Fibroblast of mammary gland (primary cell): ENCODE results near the gene DYRK1A.
A peak's percentile ranks its signal among the peaks of the same experiment; 100 is the strongest.

Source experiments
- DNase-seq: peaks from one replicate; pipeline ENCODE4 v3.0.0-alpha.2; 2010; ENCODE audit warnings: low read depth
- H3K4me3 ChIP-seq: 2 replicates; pipeline ENCODE4 v1.5.1; 2011; ENCODE audit warnings: low read depth, mild to moderate bottlenecking, low read length, moderate library complexity; ENCODE audit not compliant: control insufficient read depth
- TF ChIP-seq, protein P1 (sequence below): conservative IDR thresholded peaks from 2 replicates; pipeline ENCODE4 v1.5.1; 2011; ENCODE audit warnings: low read depth, low read length, inconsistent platforms; ENCODE audit not compliant: control insufficient read depth, insufficient read depth

DYRK1A gene

DNA sequence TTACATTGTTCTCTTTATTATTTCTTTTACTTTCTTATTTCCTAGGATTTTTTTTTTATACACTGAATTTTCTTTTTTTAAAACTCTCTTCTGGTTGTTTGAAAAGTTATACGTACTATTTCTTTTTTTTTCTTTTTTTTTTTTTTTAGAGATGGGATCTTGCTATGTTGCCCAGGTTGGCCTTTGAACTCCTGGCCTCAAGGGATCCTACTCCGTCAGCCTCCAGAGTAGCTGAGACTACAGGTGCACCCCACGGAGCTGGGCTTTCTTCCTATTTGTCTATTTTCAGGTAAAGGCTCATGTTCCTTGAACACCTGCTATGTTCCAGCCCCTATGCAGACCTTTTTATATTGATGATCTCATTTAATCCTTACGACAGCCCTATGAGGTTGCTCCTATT is 29.4 kb upstream of the DYRK1A start:
- no peak overlapping the region for H3K4me3 ChIP-seq
- no peak for DNase-seq
- TF ChIP-seq, protein P1, sequence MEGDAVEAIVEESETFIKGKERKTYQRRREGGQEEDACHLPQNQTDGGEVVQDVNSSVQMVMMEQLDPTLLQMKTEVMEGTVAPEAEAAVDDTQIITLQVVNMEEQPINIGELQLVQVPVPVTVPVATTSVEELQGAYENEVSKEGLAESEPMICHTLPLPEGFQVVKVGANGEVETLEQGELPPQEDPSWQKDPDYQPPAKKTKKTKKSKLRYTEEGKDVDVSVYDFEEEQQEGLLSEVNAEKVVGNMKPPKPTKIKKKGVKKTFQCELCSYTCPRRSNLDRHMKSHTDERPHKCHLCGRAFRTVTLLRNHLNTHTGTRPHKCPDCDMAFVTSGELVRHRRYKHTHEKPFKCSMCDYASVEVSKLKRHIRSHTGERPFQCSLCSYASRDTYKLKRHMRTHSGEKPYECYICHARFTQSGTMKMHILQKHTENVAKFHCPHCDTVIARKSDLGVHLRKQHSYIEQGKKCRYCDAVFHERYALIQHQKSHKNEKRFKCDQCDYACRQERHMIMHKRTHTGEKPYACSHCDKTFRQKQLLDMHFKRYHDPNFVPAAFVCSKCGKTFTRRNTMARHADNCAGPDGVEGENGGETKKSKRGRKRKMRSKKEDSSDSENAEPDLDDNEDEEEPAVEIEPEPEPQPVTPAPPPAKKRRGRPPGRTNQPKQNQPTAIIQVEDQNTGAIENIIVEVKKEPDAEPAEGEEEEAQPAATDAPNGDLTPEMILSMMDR = no peak

DNA sequence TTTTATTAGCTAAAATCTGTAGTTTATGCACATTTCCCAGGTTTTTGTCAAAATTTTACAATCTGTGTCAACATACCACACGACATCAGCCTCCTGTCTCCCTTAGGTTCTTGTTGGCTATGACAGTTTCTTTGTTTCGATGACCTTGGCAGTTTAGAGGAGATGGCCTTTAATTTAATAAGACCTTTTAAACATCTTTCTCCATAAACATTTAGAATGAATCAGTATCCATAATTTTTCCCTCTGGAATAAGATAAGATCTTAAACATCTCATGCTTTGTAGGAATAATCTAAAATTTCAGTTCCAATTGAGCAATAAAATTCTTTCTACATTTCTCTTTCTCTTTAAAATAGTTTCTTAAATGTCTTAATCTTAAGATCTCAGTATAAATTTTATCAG is 28.7 kb upstream of the DYRK1A start:
- TF ChIP-seq, protein P1 = no peak
- no peak overlapping the region for H3K4me3 ChIP-seq
- DNase-seq = no peak

DNA sequence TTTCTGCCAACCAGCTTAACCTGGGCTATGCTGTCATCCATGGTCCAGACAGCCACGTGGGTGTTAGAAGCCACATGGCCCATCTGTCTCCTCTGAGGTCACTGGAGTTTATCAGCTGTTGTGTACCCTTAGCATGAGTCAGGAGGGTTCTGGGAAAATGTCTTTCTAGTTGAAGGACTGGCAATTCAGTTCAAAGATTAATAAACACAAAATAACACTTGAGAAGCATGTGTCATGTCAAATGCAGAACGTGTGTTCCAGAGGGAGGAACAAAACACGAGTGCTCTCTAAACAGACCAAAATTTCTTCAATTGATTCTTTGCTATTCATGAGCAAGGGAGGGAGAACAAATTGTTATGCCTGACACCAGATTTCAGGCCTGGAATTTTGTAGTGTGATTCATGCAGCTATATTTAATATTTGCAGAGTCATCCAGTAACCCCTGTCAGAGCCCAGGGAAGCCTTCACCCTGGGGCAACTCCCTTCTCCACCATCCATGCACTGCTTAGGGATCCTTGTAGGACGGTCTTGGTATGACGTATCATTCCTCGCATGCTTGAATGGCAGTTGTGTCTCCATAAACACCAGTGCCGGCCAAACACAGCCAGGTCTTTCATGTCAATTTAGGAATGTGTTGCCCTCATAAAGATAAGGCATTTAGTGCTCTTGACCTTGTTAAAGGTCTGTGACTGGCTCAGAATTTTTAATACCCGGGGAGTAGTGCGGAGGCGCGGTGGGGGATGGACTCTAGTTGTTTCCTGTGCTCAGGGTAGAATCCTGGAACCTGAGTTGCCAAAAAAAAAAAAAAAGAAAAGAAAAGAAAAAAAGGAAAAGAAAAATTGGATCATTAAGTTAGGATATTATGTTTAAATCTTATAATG is 27.7 kb upstream of the DYRK1A start:
- peak; percentile 89 for DNase-seq
- no peak overlapping the region for H3K4me3 ChIP-seq
- TF ChIP-seq, protein P1 = no peak

DNA sequence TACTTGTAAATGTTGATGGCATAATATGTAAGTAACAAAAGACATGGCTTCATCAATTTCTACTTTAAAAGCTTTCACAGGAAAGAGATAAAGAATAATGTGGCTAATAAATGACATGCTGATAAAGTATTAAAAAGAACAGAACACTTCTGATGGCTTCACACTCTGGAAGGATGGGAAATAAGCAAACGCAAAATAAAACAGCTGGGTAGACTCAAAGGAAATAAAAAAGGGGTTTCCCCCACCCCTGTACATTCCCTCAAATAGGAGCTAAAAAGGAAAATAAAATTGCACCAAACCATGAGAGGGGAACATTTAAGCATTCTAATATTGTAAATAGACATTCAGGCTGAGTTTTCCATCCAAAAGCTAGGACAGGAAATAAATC is 27.0 kb upstream of the DYRK1A start:
- no peak for DNase-seq
- TF ChIP-seq, protein P1 = no peak
- no peak overlapping the region for H3K4me3 ChIP-seq

DNA sequence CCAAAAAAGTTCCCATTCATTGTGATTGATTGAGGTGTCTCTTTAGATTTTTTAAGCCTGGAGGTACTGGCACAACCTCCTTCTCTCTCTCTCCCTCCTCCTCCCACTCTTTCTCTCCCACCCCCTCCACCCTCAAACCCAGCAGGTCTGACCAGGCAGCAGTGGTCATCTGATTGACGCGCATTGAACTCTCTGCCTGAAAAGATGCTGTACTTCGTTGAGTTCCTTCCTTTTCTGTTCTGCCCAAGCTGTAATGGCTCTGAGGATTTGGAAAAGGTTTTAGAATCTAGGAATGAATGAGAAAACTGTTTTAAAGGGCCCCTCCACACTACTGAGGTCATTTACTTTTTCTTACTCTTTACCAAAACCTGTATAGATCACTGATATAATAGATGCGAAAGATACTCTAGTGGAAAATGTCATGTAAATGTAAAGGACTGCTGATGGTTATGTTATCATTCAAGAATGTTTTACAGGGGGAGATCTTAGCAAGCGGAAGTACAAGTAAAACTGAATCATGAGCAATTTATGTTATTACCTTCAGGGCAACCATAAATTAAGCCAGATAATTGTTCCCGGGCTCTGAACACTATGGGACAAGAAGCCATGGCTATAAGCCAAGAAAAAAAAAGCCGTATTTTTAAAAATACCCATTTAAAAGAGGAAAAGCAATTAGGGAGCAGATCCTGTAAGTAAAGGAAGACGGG is 25.2 kb upstream of the DYRK1A start:
- TF ChIP-seq, protein P1 = no peak
- DNase-seq = peak; percentile 18
- H3K4me3 ChIP-seq = no peak overlapping the region

DNA sequence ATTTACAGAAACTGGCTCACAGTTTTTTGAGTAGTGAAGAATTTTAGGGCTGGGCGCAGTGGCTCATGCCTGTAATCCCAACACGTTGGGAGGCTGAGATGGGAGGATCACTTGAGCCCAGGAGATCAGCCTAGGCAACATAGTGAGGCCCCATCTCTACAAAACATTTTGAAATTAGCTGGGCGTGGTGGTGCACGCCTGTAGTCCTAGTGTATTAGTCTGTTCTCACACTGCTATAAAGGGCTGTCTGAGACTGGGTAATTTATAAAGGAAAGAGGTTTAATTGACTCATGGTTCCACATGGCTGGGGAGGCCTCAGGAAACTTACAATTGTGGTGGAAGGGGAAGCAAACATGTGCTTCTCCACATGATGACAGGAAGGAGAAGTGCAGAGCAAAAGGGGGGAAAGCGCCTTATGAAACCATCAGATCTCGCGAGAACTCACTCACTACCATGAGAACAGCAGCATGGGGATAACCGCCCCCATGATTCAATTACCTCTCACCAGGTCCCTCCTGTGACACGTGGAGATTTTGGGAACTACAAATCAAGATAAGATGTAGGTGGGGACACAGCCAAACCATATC is 24.4 kb upstream of the DYRK1A start:
- TF ChIP-seq, protein P1 = no peak
- H3K4me3 ChIP-seq = no peak overlapping the region
- no peak for DNase-seq
